ENCODE measurements around the gene AMOT. TPM values are rescaled to one million over a fixed set of nuclear protein-coding genes. Genes with fewer than 3 reads are reported as not detected.
A peak's percentile ranks its signal among the peaks of the same experiment; 100 is the strongest.
"Not testable (repeated sequence)": the region's sequence is repeated elsewhere in the genome, so short reads cannot be mapped to it uniquely, and the experiment has no call there.

The AMOT gene
- 9.4 and 15.3 TPM in 2 replicates for polyA plus RNA-seq (2014; cell fraction: cytosol; rRNA removed)
- polyA plus RNA-seq (2014; cell fraction: nucleus; rRNA removed) = 3.5 and 9.1 TPM in 2 replicates

DNA sequence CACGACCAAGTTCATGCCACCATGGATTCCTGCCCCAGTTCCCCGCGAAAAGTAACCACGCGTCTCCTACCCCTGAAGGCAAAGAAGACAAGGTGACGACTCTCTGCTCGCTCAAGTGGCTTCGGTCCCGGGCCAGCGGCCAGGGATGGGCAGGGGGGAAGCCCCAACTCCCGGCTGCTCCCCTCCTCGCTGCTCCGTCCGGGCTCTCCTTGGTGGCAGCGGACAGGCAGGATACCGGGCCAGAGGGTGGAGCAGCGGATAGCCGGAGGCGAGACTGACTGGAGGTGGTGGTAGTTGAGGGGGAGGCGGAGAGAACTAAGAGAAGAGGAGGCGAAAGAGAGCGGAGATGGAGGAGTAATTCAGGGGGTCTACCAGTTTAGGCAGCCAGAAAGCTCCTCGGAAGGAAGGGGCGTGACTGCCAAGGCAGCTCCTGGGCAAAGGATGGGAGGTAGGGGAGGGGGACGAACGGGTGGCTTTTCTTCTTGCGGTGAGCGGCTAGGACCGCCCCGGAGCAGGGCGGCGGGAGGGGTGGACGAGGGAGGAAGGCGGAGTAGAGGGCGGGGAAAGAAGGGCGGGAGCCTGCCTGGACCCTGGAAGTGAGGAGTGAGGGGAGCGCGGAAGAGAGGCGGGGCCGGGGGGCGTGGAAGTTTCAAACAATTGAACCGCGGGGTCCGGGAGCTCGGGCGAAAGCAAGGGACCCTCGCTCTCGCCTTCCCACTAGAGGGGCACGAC lies at the start of gene AMOT:
AMOT (minus strand) TSS at position 450 of the 732 bp plus-strand sequence. CDS start 17,705 bp downstream, outside the sequence.
- peak; percentile 90 for DNase-seq (ENCODE audit: low spot score)

DNA sequence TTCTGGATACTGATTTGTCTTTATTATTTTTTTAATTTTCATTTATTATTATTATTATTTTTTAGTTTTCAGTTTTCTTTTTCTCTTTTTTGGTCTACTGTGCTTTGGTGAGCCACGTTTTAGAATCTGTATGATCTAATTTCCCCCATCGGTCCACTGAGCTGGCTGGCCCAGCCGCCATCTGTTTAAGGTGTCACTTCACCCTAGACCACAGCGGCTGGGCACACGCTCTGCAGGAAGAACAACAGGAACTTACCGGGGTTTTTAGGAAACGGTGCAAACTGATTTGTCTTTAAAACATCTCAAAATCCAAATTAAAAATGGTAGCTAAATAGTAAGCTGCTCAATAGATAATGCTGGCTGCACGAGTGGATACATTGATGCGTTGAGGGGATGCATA lies 48.8 kb upstream of the AMOT start:
- no peak for DNase-seq (ENCODE audit: low spot score)

DNA sequence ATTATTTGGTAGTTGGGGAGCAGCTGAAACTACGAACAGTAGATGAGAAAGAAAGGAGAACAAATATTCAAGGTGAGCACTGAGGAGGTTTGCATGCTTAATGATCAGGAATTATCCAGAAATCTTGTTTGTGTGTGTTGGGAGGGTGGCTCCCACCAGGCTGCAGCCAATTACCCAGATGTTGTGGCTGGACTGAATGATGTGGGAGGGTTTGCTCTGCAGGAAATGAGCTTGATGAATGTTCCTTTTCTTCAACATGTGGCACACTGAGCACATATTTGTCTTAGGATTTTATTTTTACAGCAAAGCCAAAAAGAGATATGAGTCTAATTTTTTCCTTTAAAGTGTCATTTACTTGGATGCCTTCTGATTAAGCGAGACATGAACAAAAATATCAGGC lies 48.3 kb upstream of the AMOT start:
- DNase-seq (ENCODE audit: low spot score) = no peak

DNA sequence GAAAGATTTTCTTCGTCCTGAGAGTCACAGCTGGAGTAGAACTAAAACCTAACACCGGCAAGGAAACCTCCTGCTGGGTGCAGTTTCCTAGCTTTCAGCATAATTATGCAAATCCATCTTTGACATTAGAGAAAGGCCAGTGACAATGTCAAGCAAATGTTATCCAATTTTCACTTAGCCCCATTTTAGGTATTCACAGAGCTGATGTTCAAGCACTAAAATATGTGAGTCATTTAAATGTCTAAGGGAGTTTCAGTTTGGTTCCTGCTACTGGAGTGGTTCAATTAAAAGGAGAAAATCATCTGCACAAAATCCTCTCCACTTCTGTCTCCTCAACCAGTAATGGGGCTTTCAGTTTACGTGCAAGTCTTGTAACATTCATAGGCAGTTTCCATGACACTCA lies 37.1 kb upstream of the AMOT start:
- DNase-seq (ENCODE audit: low spot score) = no peak

DNA sequence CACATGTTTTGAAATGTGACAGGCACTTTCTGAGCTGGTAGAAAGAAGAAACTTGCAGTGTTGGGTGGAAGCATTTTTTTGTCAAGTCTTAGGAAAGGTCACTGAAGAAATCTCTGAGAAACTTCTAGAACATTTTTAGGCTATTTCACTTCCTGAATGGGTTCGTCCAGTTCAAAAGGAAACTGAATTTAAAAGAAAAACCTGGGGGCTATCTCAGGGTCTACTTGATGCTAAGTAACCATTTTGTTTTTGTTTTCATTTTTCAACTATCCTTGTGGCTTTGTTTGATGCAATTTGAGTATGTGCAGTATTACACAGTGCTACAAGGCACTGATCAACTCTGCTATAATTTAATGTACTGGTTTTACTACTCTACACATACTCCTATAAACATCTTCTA lies 34.0 kb upstream of the AMOT start:
- DNase-seq (ENCODE audit: low spot score) = no peak

GRCh38 chrX:112874175-112874574 lies 33.5 kb upstream of the AMOT start:
- DNase-seq (ENCODE audit: low spot score) = no peak

DNA sequence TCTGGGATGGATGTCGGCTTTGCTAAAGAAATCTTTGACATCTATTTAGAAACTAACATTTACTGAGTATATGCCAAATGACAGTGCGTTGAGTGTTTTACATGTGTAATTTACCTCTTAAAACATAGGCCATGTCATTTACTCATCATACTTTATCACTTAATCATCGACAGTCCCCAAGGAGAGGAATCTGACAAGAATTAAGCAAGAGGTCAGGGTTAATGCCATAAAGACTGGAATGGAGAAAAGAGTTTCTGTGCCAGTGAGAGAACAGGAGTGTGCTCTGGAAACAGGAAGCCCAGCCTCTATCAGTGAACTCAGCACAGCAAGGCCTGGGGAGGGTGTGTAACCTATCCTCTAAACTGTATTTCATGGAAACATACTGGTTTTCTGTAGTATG lies 28.0 kb upstream of the AMOT start:
- no peak for DNase-seq (ENCODE audit: low spot score)

- peak; percentile 9 for DNase-seq (ENCODE audit: low spot score)
These were observed 26.9 kb upstream of the AMOT start for GRCh38 chrX:112867570-112867969.

- DNase-seq (ENCODE audit: low spot score) = no peak
These were observed 25.5 kb upstream of the AMOT start for GRCh38 chrX:112866175-112866574.

DNA sequence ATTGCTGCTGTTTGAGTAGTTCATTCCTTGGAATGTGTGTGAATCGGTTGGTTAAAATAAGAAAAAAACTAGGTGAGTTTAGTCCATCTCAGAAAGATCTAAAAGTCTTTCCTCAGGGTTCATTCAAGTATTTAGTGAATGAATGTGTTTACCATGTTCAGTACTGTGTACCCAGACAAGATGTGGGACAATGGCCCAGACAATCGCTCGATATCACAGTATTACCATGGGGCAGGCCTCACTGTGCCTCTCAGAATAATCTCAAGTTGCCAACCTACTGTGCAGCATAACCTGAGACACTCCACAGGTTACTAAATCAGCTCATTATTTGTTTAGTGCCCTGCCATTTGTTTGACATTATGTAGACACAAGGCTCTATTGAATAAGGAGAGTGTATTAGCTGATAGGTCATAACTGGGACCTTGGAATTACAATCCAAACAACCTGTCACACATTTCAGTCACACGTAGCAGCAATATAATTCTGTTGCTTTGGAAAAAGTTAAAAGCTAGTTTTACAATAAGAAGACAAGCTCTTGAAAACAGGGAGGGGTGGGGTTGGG lies 24.9 kb upstream of the AMOT start:
- DNase-seq (ENCODE audit: low spot score) = no peak

DNA sequence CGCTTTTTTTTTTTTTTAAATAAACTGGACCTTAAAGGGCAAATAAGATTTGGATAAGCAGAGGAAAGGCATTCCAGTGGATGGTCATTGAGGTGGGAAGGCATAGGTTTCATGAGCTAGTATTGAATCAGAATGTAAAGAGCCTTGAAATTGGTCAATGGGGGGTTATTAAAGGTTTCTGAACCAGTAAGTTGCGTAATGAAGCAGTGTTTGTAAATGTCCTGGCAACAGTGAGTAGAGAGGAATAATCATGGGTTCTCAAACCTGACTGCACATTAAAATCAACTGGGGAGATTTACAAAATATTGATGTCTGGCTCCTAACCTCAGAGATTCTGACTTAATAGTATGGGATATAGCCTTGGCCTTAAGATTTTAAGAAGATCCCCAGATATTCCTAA lies 23.2 kb upstream of the AMOT start:
- DNase-seq (ENCODE audit: low spot score) = no peak

DNA sequence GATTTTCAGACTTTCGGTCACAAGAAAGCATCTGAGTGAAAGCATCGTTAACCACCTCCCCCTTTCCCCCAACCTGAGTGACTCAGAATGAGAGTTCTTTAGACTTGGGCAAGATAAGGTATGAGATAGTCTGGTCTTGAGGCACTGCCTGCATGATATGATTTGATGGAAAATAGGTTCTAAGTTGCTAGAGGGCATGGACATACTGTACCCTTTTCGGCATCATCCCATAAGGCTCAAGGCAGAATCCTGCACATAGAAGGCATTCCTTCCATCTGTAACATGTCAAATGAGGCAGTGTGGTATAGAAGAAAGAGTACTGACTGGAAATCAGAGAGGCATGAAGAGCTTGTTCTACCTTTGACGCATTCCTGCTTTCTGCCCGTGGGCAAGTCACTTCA lies 16.8 kb upstream of the AMOT start:
- no peak for DNase-seq (ENCODE audit: low spot score)

- DNase-seq (ENCODE audit: low spot score) = not testable (repeated sequence)
These were observed 14.3 kb upstream of the AMOT start for GRCh38 chrX:112854901-112855300.

GRCh38 chrX:112852851-112853250 lies 12.2 kb upstream of the AMOT start:
- DNase-seq (ENCODE audit: low spot score) = no peak

GRCh38 chrX:112851806-112852205 lies 11.2 kb upstream of the AMOT start:
- peak; percentile 37 for DNase-seq (ENCODE audit: low spot score)

DNA sequence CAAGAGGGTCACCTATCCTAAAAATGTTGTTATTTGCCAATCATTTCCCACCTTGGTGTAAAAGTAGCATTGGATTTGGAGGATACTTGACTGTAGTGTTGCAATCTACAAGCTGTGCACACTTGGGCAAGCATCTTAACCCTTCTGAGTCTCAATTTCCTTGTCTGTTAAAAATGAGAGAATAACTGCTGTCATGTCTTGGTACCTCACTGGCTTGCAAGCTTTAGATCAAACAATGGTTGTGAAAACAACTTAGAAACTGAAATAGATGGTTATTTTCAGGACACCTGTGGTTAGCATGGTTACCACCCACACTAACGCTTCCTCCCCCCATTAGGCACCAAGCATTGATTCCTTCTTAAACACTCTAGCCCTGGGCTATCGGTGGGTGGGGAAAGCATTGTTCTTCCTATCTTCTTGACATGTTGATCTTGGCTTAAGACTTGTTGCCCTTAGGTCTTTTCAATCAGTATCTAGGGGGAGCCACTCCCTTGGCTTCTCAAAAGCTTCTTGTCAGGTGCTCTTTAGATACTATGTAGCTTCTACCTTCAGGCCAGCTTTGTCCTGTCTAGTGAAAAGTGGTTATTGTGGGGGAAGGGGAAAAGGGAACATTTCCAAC lies 10.6 kb upstream of the AMOT start:
- no peak for DNase-seq (ENCODE audit: low spot score)

GRCh38 chrX:112849016-112849415 lies 8.4 kb upstream of the AMOT start:
- DNase-seq (ENCODE audit: low spot score) = no peak

DNA sequence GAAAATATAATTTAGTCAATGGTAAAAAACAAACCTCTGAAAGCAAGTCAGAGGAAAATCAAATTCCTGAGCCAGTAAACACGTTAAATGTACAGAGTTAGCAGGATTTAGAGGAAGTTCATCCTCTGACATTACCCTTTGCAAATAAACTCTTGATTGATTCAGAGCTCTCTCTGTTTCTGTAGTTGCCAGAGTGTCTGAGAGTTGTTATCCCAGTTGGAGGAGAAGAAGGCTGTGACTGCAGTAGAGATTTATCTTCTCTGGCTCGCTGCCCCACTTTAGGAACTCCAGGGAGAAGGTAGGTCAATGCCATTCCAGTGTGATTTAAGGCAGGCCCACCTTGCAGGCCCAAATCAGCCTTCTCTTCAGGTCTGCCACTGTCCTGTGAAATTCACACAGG lies 6.2 kb upstream of the AMOT start:
- DNase-seq (ENCODE audit: low spot score) = no peak

GRCh38 chrX:112846187-112846586 lies 5.6 kb upstream of the AMOT start:
- no peak for DNase-seq (ENCODE audit: low spot score)

DNA sequence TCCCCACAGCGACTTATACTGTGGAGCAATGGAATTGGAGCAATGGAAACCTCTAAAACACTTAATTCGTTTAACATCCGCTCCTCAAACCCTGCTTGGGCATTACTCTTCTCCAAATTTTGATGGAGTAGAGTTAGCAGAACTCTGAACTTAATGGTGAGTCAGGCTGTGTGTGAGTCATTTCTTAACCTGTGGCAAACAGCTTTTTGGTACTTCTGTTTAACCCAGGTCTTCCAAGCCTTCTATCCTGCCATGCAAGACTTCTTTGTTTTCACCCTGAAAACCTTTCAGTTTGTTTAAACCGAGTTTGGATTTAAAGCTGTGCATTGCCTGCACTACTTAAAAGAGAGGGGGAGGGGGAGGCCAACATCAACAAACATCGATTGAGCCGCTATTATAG lies 3.6 kb upstream of the AMOT start:
- no peak for DNase-seq (ENCODE audit: low spot score)

DNA sequence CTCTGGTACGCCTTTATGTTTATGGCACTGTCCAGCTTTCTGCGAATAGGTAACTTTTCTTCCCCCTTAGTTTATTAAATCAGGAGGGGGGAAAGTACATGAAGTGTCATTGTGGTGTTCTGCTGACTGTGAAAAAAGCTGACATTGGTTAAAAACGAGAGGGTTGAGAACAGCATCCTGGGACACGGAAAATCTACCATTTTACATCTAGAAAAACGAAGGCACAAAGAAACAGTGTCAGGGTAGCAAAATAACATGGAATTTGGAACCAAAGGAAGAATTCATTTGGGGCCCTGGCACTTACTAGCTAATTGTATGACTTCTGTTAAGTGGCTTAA lies 1.2 kb upstream of the AMOT start:
- DNase-seq (ENCODE audit: low spot score) = no peak

- DNase-seq (ENCODE audit: low spot score) = peak; percentile 87
These were observed 636 bp upstream of the AMOT start for GRCh38 chrX:112841114-112841819.

All from SK-N-DZ (cell line).